MM.1S (cell line): ENCODE results near the gene BACH2.

Experiments
- DNase-seq: peaks from one replicate; pipeline ENCODE4 v3.0.0-alpha.2; 2015
- H2AFZ ChIP-seq: fragments of 300-600 bp; sonication (generic); 2 replicates; pipeline ENCODE4 v1.6.0; 2016; ENCODE audit warnings: antibody characterized with exemption, low read length
- H3F3A ChIP-seq: fragments of 300-600 bp; sonication (generic); 2 replicates; pipeline ENCODE4 v1.6.1; 2016; ENCODE audit warnings: mild to moderate bottlenecking, antibody characterized with exemption, low read length, moderate library complexity, mixed read lengths; ENCODE audit not compliant: insufficient read depth
- H3K27ac ChIP-seq: fragments of 300-600 bp; sonication (generic); 2 replicates; pipeline ENCODE4 v1.5.1; 2016; ENCODE audit warnings: mild to moderate bottlenecking, low read length
- H3K27me3 ChIP-seq: fragments of 300-600 bp; sonication (generic); replicated peaks from 2 replicates; pipeline ENCODE4 v1.6.0; 2016; ENCODE audit warnings: low read length; ENCODE audit not compliant: insufficient read depth
- H3K36me3 ChIP-seq: fragments of 300-600 bp; sonication (generic); replicated peaks from 2 replicates; pipeline ENCODE4 v1.6.1; 2016; ENCODE audit warnings: mild to moderate bottlenecking, low read length, mixed read lengths; ENCODE audit not compliant: insufficient read depth
- H3K4me1 ChIP-seq: fragments of 300-600 bp; sonication (generic); 2 replicates; pipeline ENCODE4 v1.6.1; 2016; ENCODE audit warnings: low read length, mixed read lengths
- H3K4me2 ChIP-seq: fragments of 300-600 bp; sonication (generic); 2 replicates; pipeline ENCODE4 v1.6.0; 2016; ENCODE audit warnings: low read depth, low read length
- H3K4me3 ChIP-seq: fragments of 300-600 bp; sonication (generic); 2 replicates; pipeline ENCODE4 v1.5.1; 2016; ENCODE audit warnings: low read length, mixed read lengths
- H3K79me2 ChIP-seq: fragments of 300-600 bp; sonication (generic); 2 replicates; pipeline ENCODE4 v1.6.1; 2016; ENCODE audit warnings: mixed run types, low read length, mixed read lengths
- H3K9ac ChIP-seq: fragments of 300-600 bp; sonication (generic); 2 replicates; pipeline ENCODE4 v1.6.1; 2016; ENCODE audit warnings: low read length, mixed read lengths
- H3K9me2 ChIP-seq: fragments of 300-600 bp; sonication (generic); replicated peaks from 2 replicates; pipeline ENCODE4 v1.6.1; 2016; ENCODE audit warnings: mild to moderate bottlenecking, low read length, mixed read lengths; ENCODE audit not compliant: insufficient read depth
- H3K9me3 ChIP-seq: fragments of 300-600 bp; sonication (generic); replicated peaks from 2 replicates; pipeline ENCODE4 v1.6.1; 2016; ENCODE audit warnings: mild to moderate bottlenecking, low read length, mixed read lengths; ENCODE audit not compliant: insufficient read depth
- H4K20me1 ChIP-seq: fragments of 300-600 bp; sonication (generic); 2 replicates; pipeline ENCODE4 v1.6.1; 2016; ENCODE audit warnings: mild to moderate bottlenecking, low read length, moderate library complexity, mixed read lengths; ENCODE audit not compliant: insufficient read depth
- CTCF ChIP-seq: fragments of 300-600 bp; sonication (generic); IDR thresholded peaks from 2 replicates; pipeline ENCODE4 v1.5.1; 2016; ENCODE audit warnings: antibody characterized with exemption, low read length, mixed read lengths
- EZH2 ChIP-seq: fragments of 300-600 bp; sonication (generic); optimal IDR thresholded peaks from 2 replicates; pipeline ENCODE3; 2017; ENCODE audit warnings: low read depth, mild to moderate bottlenecking, antibody characterized with exemption, low read length, mixed read lengths
- EZH2phosphoT487 ChIP-seq: fragments of 300-600 bp; sonication (generic); IDR thresholded peaks from 2 replicates; pipeline ENCODE4 v1.6.1; 2018; ENCODE audit warnings: antibody characterized with exemption, low read length

The BACH2 gene

GRCh38 chr6:89938014-89938413, 358.6 kb downstream of the BACH2 start:
- no peak overlapping the region for H3K4me2 ChIP-seq
- no peaks in the 10 kb centered on the region for H3K9me3 ChIP-seq
- H3K9ac ChIP-seq: no peak overlapping the region
- no peaks in the 10 kb centered on the region for H3K27me3 ChIP-seq
- DNase-seq: no peak
- no peak overlapping the region for H3K27ac ChIP-seq
- no peaks in the 10 kb centered on the region for H3K36me3 ChIP-seq
- H3K4me1 ChIP-seq: no peaks in the 10 kb centered on the region
- TF ChIP-seq EZH2 (no peak), EZH2phosphoT487 (no peak), CTCF (no peak)
- no peaks in the 10 kb centered on the region for H3K79me2 ChIP-seq
- H3F3A ChIP-seq: no peaks in the 10 kb centered on the region
- H3K4me3 ChIP-seq: no peak overlapping the region
- no peak overlapping the region for H2AFZ ChIP-seq
- H4K20me1 ChIP-seq: no peaks in the 10 kb centered on the region
- H3K9me2 ChIP-seq: no peaks in the 10 kb centered on the region

GRCh38 chr6:89936177-89936576, 360.5 kb downstream of the BACH2 start:
- H3K9me2 ChIP-seq: no peaks in the 10 kb centered on the region
- no peaks in the 10 kb centered on the region for H3K4me1 ChIP-seq
- no peak overlapping the region for H3K4me3 ChIP-seq
- H3K27me3 ChIP-seq: no peaks in the 10 kb centered on the region
- H2AFZ ChIP-seq: no peak overlapping the region
- H3K27ac ChIP-seq: no peak overlapping the region
- no peaks in the 10 kb centered on the region for H3F3A ChIP-seq
- no peak overlapping the region for H3K4me2 ChIP-seq
- no peaks in the 10 kb centered on the region for H3K9me3 ChIP-seq
- H3K79me2 ChIP-seq: no peaks in the 10 kb centered on the region
- DNase-seq: no peak
- TF ChIP-seq CTCF: no peak
- no peak for TF ChIP-seq EZH2
- TF ChIP-seq EZH2phosphoT487: no peak
- H3K36me3 ChIP-seq: no peaks in the 10 kb centered on the region
- H3K9ac ChIP-seq: no peak overlapping the region
- H4K20me1 ChIP-seq: no peaks in the 10 kb centered on the region

GRCh38 chr6:89934685-89935366, 361.8 kb downstream of the BACH2 start:
- no peak overlapping the region for H2AFZ ChIP-seq
- DNase-seq: no peak
- no peaks in the 10 kb centered on the region for H3K9me2 ChIP-seq
- no peaks in the 10 kb centered on the region for H3F3A ChIP-seq
- no peaks in the 10 kb centered on the region for H3K27me3 ChIP-seq
- no peak overlapping the region for H3K9ac ChIP-seq
- H3K9me3 ChIP-seq: no peaks in the 10 kb centered on the region
- no peak overlapping the region for H3K4me2 ChIP-seq
- H3K27ac ChIP-seq: no peak overlapping the region
- H3K4me3 ChIP-seq: no peak overlapping the region
- no peaks in the 10 kb centered on the region for H4K20me1 ChIP-seq
- no peaks in the 10 kb centered on the region for H3K36me3 ChIP-seq
- H3K79me2 ChIP-seq: no peaks in the 10 kb centered on the region
- no peaks in the 10 kb centered on the region for H3K4me1 ChIP-seq
- no peak for TF ChIP-seq EZH2phosphoT487
- TF ChIP-seq CTCF: no peak
- no peak for TF ChIP-seq EZH2
